ENCODE data around the gene CHST15. TPM values are rescaled to one million over a fixed set of nuclear protein-coding genes. Genes with fewer than 3 reads are reported as not detected.

Gene CHST15
- total and polyA plus RNA-seq, 2 of the 4 experiments (the other 2 are of a cell fraction): 0.14 to 0.18 TPM

DNA sequence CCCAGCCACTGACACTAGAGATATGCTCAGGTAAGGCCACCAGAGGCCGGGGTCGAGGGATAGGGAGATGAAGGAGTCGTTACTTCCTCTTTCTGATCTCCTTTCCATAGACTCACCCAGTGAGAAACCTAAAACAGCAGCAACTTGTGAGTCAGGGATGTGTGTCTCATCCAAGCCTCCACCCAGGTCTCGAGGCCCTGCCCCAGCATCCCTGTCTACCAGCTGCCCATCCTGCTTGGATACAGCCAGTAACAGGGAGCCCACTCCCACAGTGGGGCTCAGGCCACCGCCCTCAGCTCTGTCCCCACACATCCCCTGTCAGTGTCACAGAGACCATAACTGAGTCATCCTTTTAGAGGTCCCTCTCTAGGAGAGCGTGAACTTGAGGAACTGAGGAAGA lies 49.6 kb upstream of the CHST15 start:
- H2AK9ac ChIP-seq (replicated peaks; ENCODE audit: low read depth, low read length, poor library complexity): no peak overlapping the region
- no CpG with 5 or more reads among the region's 6 CpGs for WGBS, 2 experiments (ENCODE audit: extremely low coverage in 2 of 2, insufficient read length in 1 of 2)
- no peak overlapping the region for H4K8ac ChIP-seq (ENCODE audit: low read depth in 2 of 2, low read length in 2 of 2)
- H2AK5ac ChIP-seq (ENCODE audit: low read depth, low read length): no peak overlapping the region
- H3K4ac ChIP-seq (ENCODE audit: low read depth, low read length): no peak overlapping the region
- TF ChIP-seq, protein P1, sequence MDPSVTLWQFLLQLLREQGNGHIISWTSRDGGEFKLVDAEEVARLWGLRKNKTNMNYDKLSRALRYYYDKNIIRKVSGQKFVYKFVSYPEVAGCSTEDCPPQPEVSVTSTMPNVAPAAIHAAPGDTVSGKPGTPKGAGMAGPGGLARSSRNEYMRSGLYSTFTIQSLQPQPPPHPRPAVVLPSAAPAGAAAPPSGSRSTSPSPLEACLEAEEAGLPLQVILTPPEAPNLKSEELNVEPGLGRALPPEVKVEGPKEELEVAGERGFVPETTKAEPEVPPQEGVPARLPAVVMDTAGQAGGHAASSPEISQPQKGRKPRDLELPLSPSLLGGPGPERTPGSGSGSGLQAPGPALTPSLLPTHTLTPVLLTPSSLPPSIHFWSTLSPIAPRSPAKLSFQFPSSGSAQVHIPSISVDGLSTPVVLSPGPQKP (IDR thresholded peaks at IDR 0.05; ENCODE audit: borderline replicate concordance, low read depth, low read length): no peak
- no peak for TF ChIP-seq CHD1 (IDR thresholded peaks at IDR 0.05; ENCODE audit: low read depth, low read length)
- TF ChIP-seq CEBPB (IDR thresholded peaks at IDR 0.05; ENCODE audit: low read depth, low read length): no peak
- no peak for TF ChIP-seq RFX5 (IDR thresholded peaks at IDR 0.05; ENCODE audit: low read depth, low read length)
- no peak for TF ChIP-seq SMC3 (IDR thresholded peaks at IDR 0.05; ENCODE audit: low read depth, low read length)
- TF ChIP-seq, protein P2, sequence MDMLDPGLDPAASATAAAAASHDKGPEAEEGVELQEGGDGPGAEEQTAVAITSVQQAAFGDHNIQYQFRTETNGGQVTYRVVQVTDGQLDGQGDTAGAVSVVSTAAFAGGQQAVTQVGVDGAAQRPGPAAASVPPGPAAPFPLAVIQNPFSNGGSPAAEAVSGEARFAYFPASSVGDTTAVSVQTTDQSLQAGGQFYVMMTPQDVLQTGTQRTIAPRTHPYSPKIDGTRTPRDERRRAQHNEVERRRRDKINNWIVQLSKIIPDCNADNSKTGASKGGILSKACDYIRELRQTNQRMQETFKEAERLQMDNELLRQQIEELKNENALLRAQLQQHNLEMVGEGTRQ (IDR thresholded peaks at IDR 0.05; ENCODE audit: low read depth, low read length): no peak
- no peak for TF ChIP-seq FOS (IDR thresholded peaks at IDR 0.05; ENCODE audit: low read depth, low read length)
- no peak for TF ChIP-seq MAZ (IDR thresholded peaks at IDR 0.05; ENCODE audit: borderline replicate concordance, low read depth, low read length)
- no peak for TF ChIP-seq RAD21 (IDR thresholded peaks at IDR 0.05; ENCODE audit: low read length)
- TF ChIP-seq, protein P3, sequence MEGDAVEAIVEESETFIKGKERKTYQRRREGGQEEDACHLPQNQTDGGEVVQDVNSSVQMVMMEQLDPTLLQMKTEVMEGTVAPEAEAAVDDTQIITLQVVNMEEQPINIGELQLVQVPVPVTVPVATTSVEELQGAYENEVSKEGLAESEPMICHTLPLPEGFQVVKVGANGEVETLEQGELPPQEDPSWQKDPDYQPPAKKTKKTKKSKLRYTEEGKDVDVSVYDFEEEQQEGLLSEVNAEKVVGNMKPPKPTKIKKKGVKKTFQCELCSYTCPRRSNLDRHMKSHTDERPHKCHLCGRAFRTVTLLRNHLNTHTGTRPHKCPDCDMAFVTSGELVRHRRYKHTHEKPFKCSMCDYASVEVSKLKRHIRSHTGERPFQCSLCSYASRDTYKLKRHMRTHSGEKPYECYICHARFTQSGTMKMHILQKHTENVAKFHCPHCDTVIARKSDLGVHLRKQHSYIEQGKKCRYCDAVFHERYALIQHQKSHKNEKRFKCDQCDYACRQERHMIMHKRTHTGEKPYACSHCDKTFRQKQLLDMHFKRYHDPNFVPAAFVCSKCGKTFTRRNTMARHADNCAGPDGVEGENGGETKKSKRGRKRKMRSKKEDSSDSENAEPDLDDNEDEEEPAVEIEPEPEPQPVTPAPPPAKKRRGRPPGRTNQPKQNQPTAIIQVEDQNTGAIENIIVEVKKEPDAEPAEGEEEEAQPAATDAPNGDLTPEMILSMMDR (conservative IDR thresholded peaks at IDR 0.05; ENCODE audit: low read depth, low read length): no peak
- TF ChIP-seq RCOR1 (IDR thresholded peaks at IDR 0.05; ENCODE audit: insufficient replicate concordance, low read length): no peak
- TF ChIP-seq MAFK (IDR thresholded peaks at IDR 0.05; ENCODE audit: low read depth, low read length): no peak
- no peak overlapping the region for H2BK15ac ChIP-seq (ENCODE audit: low read depth, low read length)
- H4K91ac ChIP-seq (ENCODE audit: insufficient read depth, low read depth, low read length): no peak overlapping the region
- dilution Hi-C loops (cut with HindIII; ENCODE audit: low sequenced_read_pairs, unreplicated experiment) (no loop called here), in situ Hi-C loops (cut with MboI; ENCODE audit: low sequenced_read_pairs) (no loop called here), intact Hi-C loops (cut with micrococcal nuclease) (no loop called here)
- H3K4me2 ChIP-seq (ENCODE audit: low read depth, low read length): no peak overlapping the region
- no peaks in the 10 kb centered on the region for H3K9me1 ChIP-seq (ENCODE audit: insufficient read depth, low read length)
- no peaks in the 10 kb centered on the region for H4K20me1 ChIP-seq (ENCODE audit: insufficient read depth, low read length)
- H3K27ac ChIP-seq (ENCODE audit: insufficient read depth, low read length): no peak overlapping the region
- no peaks in the 10 kb centered on the region for H3K36me3 ChIP-seq (ENCODE audit: control insufficient read depth, insufficient read depth, low read length)
- no peak overlapping the region for H3K56ac ChIP-seq (ENCODE audit: extremely low read depth, insufficient read depth, low read length)
- no peak overlapping the region for H3K9ac ChIP-seq (ENCODE audit: low read depth, low read length)
- H2BK20ac ChIP-seq (ENCODE audit: low read depth, low read length): no peak overlapping the region
- peaks cover 12% of the 10 kb centered on the region for H3K9me3 ChIP-seq (ENCODE audit: control insufficient read depth, insufficient read depth, low read length)
- H3K4me1 ChIP-seq (ENCODE audit: control insufficient read depth, insufficient read depth, low read length): no peaks in the 10 kb centered on the region
- no peak for DNase-seq
- ChIA-PET CTCF (interaction anchor here (0.5 kb wide), 1 partner anchor 1366 kb away, joined by 3 read pairs; no protein-coding TSS in a partner anchor), POLR2A (ENCODE audit: unreplicated experiment) (no interaction called here)
- no peak overlapping the region for H3K14ac ChIP-seq (replicated peaks; ENCODE audit: low read depth, low read length)
- H2AFZ ChIP-seq (replicated peaks; ENCODE audit: low read length, poor library complexity): no peak overlapping the region
- BruUV-seq (replicated peaks): no TSS peak
- no peak overlapping the region for H3K18ac ChIP-seq (ENCODE audit: low read depth, low read length)
- no peak overlapping the region for H3K4me3 ChIP-seq (ENCODE audit: insufficient read depth, low read depth, low read length)
- H3K79me1 ChIP-seq (ENCODE audit: low read depth in 1 of 2, low read length in 2 of 2): no peaks in the 10 kb centered on the region
- H3K23ac ChIP-seq (ENCODE audit: low read depth, low read length): no peak overlapping the region
- H4K5ac ChIP-seq (ENCODE audit: low read depth, low read length): no peak overlapping the region
- no peak overlapping the region for H2BK120ac ChIP-seq (ENCODE audit: low read depth, low read length)
- H3K27me3 ChIP-seq (ENCODE audit: control insufficient read depth, insufficient read depth, low read length): no peaks in the 10 kb centered on the region
- H2BK5ac ChIP-seq (ENCODE audit: low read depth, low read length, poor library complexity, severe bottlenecking): no peak overlapping the region
- ATAC-seq (ENCODE audit: low read depth): no peak

Measured in IMR-90 (cell line).